K562 (cell line): ENCODE results near the gene ACOT7. TPM values are rescaled to one million over a fixed set of nuclear protein-coding genes. Genes with fewer than 3 reads are reported as not detected.

Experiments
- ATAC-seq: fragments of 200-7000 bp; cut with Tn5 transposase; 3 replicates; pipeline ENCODE4 v1.9.1; 2020; ENCODE audit warnings: moderate library complexity
- BruUV-seq: library from RNA; stranded (reverse); fragments of 400-500 nt; replicated peaks from 2 replicates; lab custom pipeline; 2021; lab: Mats Ljungman, UMichigan
- CTCF ChIA-PET: fragments of 300-600 bp; formaldehyde crosslinking; extraction: SDS; loops from one replicate; lab custom pipeline; 2021; ENCODE audit warnings: low intra/inter-chr PET ratio; lab: Yijun Ruan, JAX
- POLR2A ChIA-PET: fragments of 300-600, 350-650 bp; sonication (Branson Sonifier 250); formaldehyde crosslinking; extraction: SDS; loops from one replicate; lab custom pipeline; 2021; ENCODE audit warnings: antibody characterized with exemption, inconsistent platforms; lab: Yijun Ruan, JAX
- DNase-seq, 4 experiments: peaks; one replicate each; pipeline versions ENCODE4 v3.0.0 to v3.0.0-alpha.2; 2011 to 2018; ENCODE audit warnings: low spot score in 3 of 4, mixed read lengths in 3 of 4; ENCODE audit errors: extremely low read depth in 1 of 4
- FAIRE-seq: peaks from 2 replicates; lab custom pipeline; 2011; peaks lifted over from hg19 to GRCh38; lab: Jason Lieb, UNC
- H2AFZ ChIP-seq: 2 replicates; pipeline ENCODE4 v1.6.0; 2011; ENCODE audit warnings: low read depth, low read length, control low read depth, inconsistent platforms
- H3K27ac ChIP-seq: fragments of 200-600 bp; 3 replicates; pipeline ENCODE4 v1.8.0; 2011; ENCODE audit warnings: low read depth, mild to moderate bottlenecking, control low read depth, inconsistent platforms, low read length, moderate library complexity, mixed read lengths; ENCODE audit errors: extremely low read depth
- H3K27me3 ChIP-seq, 2 experiments: fragments of 300-600 bp in 1 of 2; 2 replicates in 1 of 2; 3 replicates in 1 of 2; pipeline versions ENCODE4 v1.6.0 to v1.8.0; 2011; ENCODE audit warnings: inconsistent platforms in 2 of 2, low read length in 2 of 2, mild to moderate bottlenecking in 1 of 2, mixed read lengths in 1 of 2, moderate library complexity in 1 of 2; ENCODE audit not compliant: control insufficient read depth in 2 of 2, insufficient read depth in 2 of 2
- H3K36me3 ChIP-seq: fragments of 300-600 bp; 3 replicates; pipeline ENCODE4 v1.8.0; 2011; ENCODE audit warnings: mild to moderate bottlenecking, low read length, inconsistent platforms; ENCODE audit not compliant: control insufficient read depth, insufficient read depth
- H3K4me1 ChIP-seq, 2 experiments: fragments of 200-600 bp in 1 of 2; replicated peaks in 1 of 2; 2 replicates in 1 of 2; 3 replicates in 1 of 2; pipeline versions ENCODE4 v1.5.1 to v1.8.0; 2011; ENCODE audit warnings: inconsistent platforms in 2 of 2, low read length in 2 of 2, mild to moderate bottlenecking in 1 of 2, mixed read lengths in 1 of 2, moderate library complexity in 1 of 2; ENCODE audit not compliant: control insufficient read depth in 2 of 2, insufficient read depth in 2 of 2
- H3K4me2 ChIP-seq: 2 replicates; pipeline ENCODE4 v1.6.1; 2011; ENCODE audit warnings: low read length, control low read depth, inconsistent platforms, mixed read lengths; ENCODE audit not compliant: insufficient read depth
- H3K4me3 ChIP-seq: fragments of 200-600 bp; sonication (generic), shearing (Covaris generic); 2 replicates; pipeline ENCODE4 v1.5.1; 2016; ENCODE audit warnings: control low read depth, inconsistent platforms
- H3K79me2 ChIP-seq: fragments of 200-600 bp; 3 replicates; pipeline ENCODE4 v1.8.0; 2011; ENCODE audit warnings: low read length, inconsistent platforms; ENCODE audit not compliant: control insufficient read depth, insufficient read depth
- H3K9ac ChIP-seq, 2 experiments: 2 replicates each; pipeline versions ENCODE4 v1.6.0 to v1.6.1; 2011; ENCODE audit warnings: low read depth in 2 of 2, low read length in 2 of 2, control low read depth in 1 of 2, inconsistent platforms in 1 of 2, mild to moderate bottlenecking in 1 of 2, mixed read lengths in 1 of 2; ENCODE audit not compliant: insufficient read depth in 1 of 2
- H3K9me1 ChIP-seq: one replicate; pipeline ENCODE4 v1.6.0; 2011; ENCODE audit warnings: inconsistent platforms, mild to moderate bottlenecking, low read length, moderate library complexity; ENCODE audit not compliant: control insufficient read depth, insufficient read depth
- H3K9me3 ChIP-seq: replicated peaks from 2 replicates; pipeline ENCODE4 v1.5.1; 2011; ENCODE audit warnings: low read depth, low read length, inconsistent platforms; ENCODE audit not compliant: control insufficient read depth, insufficient read depth
- H4K20me1 ChIP-seq: replicated peaks from 2 replicates; pipeline ENCODE4 v1.6.1; 2011; ENCODE audit warnings: low read length, inconsistent platforms, mixed read lengths; ENCODE audit not compliant: control insufficient read depth, insufficient read depth
- BACH1 ChIP-seq: fragments of 200-800 bp; sonication (Bioruptor generic); IDR thresholded peaks from 2 replicates; pipeline ENCODE4 v1.6.1; 2016; ENCODE audit warnings: missing genetic modification characterization, missing compliant biosample characterization
- MTA3 ChIP-seq: fragments of 450-650 bp; formaldehyde crosslinking; IDR thresholded peaks from 2 replicates; pipeline ENCODE4 v1.6.1; 2017; ENCODE audit warnings: mild to moderate bottlenecking, borderline replicate concordance
- RHOXF2B ChIP-seq: fragments of 250-450 bp; sonication (Bioruptor Pico); conservative IDR thresholded peaks from 2 replicates; pipeline ENCODE4 v1.5.1; 2021
- SNIP1 ChIP-seq: fragments of 450-650 bp; IDR thresholded peaks from 2 replicates; pipeline ENCODE4 v1.7.1; 2017; ENCODE audit warnings: low read depth, mild to moderate bottlenecking
- SREBF2 ChIP-seq: sonication (generic); formaldehyde crosslinking; IDR thresholded peaks from 2 replicates; pipeline ENCODE4 v1.4.0; 2020; ENCODE audit warnings: mild to moderate bottlenecking, missing genetic modification reagents
- ZNF431 ChIP-seq: sonication (generic); formaldehyde crosslinking; IDR thresholded peaks from 2 replicates; pipeline ENCODE4 v1.8.0; 2022; ENCODE audit warnings: mild to moderate bottlenecking, missing genetic modification reagents
- ZNF551 ChIP-seq: fragments of 250-450 bp; sonication (Bioruptor Pico); IDR thresholded peaks from 2 replicates; pipeline ENCODE4 v1.5.0; 2021; ENCODE audit warnings: mild to moderate bottlenecking, moderate library complexity
- WGBS: fragments of 100-300 bp; shearing (Covaris generic); methylation state at CpG from one replicate; pipeline ENCODE4 v1.1.6; 2016; ENCODE audit warnings: low coverage, mixed read lengths; ENCODE audit not compliant: insufficient coverage; ENCODE audit errors: missing lambda C conversion rate; 5-methylcytosine and 5-hydroxymethylcytosine counted together
- in situ Hi-C: fragments of 300-500 bp; cut with MboI; formaldehyde crosslinking; loops from 4 replicates; pipeline ENCODE4 v1.15.0; 2018; ENCODE audit warnings: inconsistent platforms, mixed read lengths
- intact Hi-C: fragments of 100-400 bp; cut with micrococcal nuclease; formaldehyde crosslinking; loops from 2 replicates; pipeline ENCODE4 v1.14.2; 2022
- polyA plus RNA-seq, 8 experiments: library from polyadenylated mRNA; depleted of rRNA in 4 of 8; stranded (reverse) in 5 of 8; unstranded in 3 of 8; fragments of >200 nt; fragmentation: Nextera tagmentation in 2 of 8; fragmentation: Illumina TruSeq in 1 of 8; extraction: Ambion mirVana in 2 of 8; extraction: Trizol in 1 of 8; gene quantifications; 2 replicates each; pipeline versions ENCODE4 v1.2.1 to v1.2.3, GENCODE V29; 2011 to 2014; ENCODE audit warnings: inconsistent platforms in 1 of 8, missing spikeins in 1 of 8
- total RNA-seq, 7 experiments: library from RNA; depleted of rRNA in 6 of 7; stranded (reverse); fragments of >200 nt in 6 of 7; fragmentation: Illumina TruSeq in 2 of 7; extraction: Trizol in 2 of 7; gene quantifications; 2 replicates each; pipeline versions ENCODE4 v1.2.1 to v1.2.3, GENCODE V29; 2011 to 2021; ENCODE audit warnings: low replicate concordance in 1 of 7
- TF ChIP-seq, protein P1 (sequence below): fragments of 200-400 bp; formaldehyde crosslinking; IDR thresholded peaks from 2 replicates; pipeline ENCODE4 v1.6.1; 2017; ENCODE audit warnings: mild to moderate bottlenecking, low read depth, low read length, moderate library complexity
- TF ChIP-seq, protein P2 (sequence below): sonication (generic); IDR thresholded peaks from 2 replicates; pipeline ENCODE4 v1.6.1; 2016
- TF ChIP-seq, protein P3 (sequence below), 3 experiments: fragments of 200-800 bp in 1 of 3; sonication (Bioruptor generic) in 1 of 3; sonication (generic) in 1 of 3; formaldehyde crosslinking in 1 of 3; IDR thresholded peaks; 2 replicates each; pipeline versions ENCODE4 v1.6.1 to v1.8.0; 2016 to 2022; ENCODE audit warnings: mild to moderate bottlenecking in 2 of 3, missing compliant biosample characterization in 2 of 3, missing genetic modification characterization in 2 of 3, missing genetic modification reagents in 1 of 3

Gene ACOT7
- total and polyA plus RNA-seq, 9 of the 15 experiments (the other 6 are each of a cell fraction or from before 2014, with no cell fraction given), result 7.0 to 92.6 (median 37.2) TPM

DNA sequence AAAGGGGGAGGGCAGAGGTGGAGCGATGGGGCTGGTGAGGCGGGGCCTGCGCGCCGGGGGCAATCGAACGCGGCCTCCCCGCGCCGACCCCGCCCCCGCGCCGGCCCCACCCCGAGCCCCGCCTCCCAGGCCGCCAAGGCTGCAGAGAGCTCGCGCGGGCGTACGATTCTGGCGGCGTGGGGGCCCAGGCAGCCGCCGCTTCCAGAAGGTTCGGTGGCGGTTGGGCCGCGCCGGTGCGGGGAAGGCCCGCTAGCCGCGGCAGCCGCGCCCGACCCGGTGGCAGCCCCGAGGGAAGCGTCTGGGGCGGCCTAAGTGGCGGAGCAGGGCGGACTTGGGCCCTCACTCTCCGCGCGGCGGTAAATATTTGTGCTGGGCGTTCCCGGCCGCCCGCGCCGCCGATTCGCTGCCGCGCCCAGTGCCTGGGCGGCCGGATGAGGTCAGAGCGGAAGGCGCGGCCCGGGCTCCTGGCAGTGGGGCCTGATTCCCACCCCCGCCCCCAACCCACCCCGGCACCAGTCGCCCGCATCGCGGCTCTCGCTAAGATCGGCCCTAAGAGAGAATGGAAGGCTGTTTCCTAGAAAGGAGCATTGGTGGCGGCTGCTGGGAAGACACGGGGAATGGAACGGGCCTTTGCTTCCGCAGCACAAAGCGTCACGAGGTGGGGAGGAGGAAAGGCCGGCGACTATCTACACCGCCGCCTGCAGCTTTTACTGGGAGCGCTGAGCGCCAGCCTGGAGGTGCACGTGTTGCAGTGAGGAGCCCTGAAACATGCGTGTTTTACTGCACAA, at the start of gene ACOT7 (continued):
- TF ChIP-seq MTA3 (peak; percentile 88; the same call in 1 of the 2 replicates), RHOXF2B (CRISPR knock-in tag) (no peak), ZNF431 (CRISPR knock-in tag) (peak; percentile 52; the same call in 1 of the 2 replicates), SNIP1 (no peak; the same call in 1 of the 2 replicates), BACH1 (tag) (no peak), SREBF2 (CRISPR knock-in tag) (no peak), ZNF551 (CRISPR knock-in tag) (no peak)
- TF ChIP-seq, protein P1, sequence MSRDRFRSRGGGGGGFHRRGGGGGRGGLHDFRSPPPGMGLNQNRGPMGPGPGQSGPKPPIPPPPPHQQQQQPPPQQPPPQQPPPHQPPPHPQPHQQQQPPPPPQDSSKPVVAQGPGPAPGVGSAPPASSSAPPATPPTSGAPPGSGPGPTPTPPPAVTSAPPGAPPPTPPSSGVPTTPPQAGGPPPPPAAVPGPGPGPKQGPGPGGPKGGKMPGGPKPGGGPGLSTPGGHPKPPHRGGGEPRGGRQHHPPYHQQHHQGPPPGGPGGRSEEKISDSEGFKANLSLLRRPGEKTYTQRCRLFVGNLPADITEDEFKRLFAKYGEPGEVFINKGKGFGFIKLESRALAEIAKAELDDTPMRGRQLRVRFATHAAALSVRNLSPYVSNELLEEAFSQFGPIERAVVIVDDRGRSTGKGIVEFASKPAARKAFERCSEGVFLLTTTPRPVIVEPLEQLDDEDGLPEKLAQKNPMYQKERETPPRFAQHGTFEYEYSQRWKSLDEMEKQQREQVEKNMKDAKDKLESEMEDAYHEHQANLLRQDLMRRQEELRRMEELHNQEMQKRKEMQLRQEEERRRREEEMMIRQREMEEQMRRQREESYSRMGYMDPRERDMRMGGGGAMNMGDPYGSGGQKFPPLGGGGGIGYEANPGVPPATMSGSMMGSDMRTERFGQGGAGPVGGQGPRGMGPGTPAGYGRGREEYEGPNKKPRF, result no peak

DNA sequence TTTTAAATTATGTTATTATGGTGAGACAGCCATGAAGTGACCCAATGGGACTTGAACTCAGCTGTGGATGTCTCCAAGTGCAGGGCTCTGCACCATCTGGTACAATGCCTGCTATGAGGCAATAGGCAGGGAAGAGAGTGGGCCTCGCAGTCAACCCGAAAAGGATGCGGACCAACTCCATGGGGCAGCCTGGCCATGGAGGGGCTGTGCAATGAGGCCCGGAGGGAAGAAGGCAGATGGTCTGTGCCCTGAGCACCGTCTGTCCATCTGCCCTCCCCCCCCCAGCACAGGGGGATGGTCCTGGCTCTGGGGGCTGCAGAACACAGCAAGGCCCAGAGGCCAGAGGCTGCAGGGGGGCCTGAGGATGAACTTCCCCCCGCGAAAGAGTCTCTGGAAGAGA, 48.0 kb upstream of the ACOT7 start:
- H3K79me2 ChIP-seq, result no peaks in the 10 kb centered on the region
- H3K9ac ChIP-seq, result no peak overlapping the region
- DNase-seq, result no peak
- WGBS, result 27% methylated on average over 7 of the region's 7 CpGs
- no peaks in the 10 kb centered on the region for H3K9me3 ChIP-seq
- no peak overlapping the region for H3K27ac ChIP-seq
- no peak overlapping the region for H3K4me3 ChIP-seq
- ChIA-PET POLR2A (interaction anchor here (0.6 kb wide), 1 partner anchor 25 kb away, joined by 3 read pairs; no protein-coding TSS in a partner anchor), CTCF (interaction anchor here (0.6 kb wide), 1 partner anchor 36 kb away, joined by 3 read pairs; no protein-coding TSS in a partner anchor)
- H3K9me1 ChIP-seq, result peaks cover 3% of the 10 kb centered on the region
- ATAC-seq, result no peak
- H3K4me2 ChIP-seq, result no peak overlapping the region
- in situ Hi-C loops, result no loop called here
- no peaks in the 10 kb centered on the region; the same call in 2 of the 3 replicates for H3K36me3 ChIP-seq
- peaks cover 0 to 38% of the 10 kb centered on the region in 2 experiments; a peak in 2 of 5 replicates for H3K4me1 ChIP-seq
- no TSS peak for BruUV-seq
- FAIRE-seq, result no peak
- TF ChIP-seq, protein P2, sequence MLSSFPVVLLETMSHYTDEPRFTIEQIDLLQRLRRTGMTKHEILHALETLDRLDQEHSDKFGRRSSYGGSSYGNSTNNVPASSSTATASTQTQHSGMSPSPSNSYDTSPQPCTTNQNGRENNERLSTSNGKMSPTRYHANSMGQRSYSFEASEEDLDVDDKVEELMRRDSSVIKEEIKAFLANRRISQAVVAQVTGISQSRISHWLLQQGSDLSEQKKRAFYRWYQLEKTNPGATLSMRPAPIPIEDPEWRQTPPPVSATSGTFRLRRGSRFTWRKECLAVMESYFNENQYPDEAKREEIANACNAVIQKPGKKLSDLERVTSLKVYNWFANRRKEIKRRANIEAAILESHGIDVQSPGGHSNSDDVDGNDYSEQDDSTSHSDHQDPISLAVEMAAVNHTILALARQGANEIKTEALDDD, result no peak
- TF ChIP-seq, protein P3, sequence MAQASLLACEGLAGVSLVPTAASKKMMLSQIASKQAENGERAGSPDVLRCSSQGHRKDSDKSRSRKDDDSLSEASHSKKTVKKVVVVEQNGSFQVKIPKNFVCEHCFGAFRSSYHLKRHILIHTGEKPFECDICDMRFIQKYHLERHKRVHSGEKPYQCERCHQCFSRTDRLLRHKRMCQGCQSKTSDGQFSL (CRISPR knock-in tag; IDR thresholded peaks at IDR 0.05), result peak; percentile 17; the same call in 1 of the 2 replicates
- TF ChIP-seq, protein P3 (tag; IDR thresholded peaks at IDR 0.05), result no peak
- H3K27me3 ChIP-seq, result peaks cover 14 to 47% of the 10 kb centered on the region in 2 experiments; a peak in 4 of 5 replicates
- H2AFZ ChIP-seq, result no peak overlapping the region
- intact Hi-C loops, result no loop called here
- peaks cover 37% of the 10 kb centered on the region for H4K20me1 ChIP-seq
